Keratinocyte (primary cell): ENCODE results near the gene OPTC. TPM values are rescaled to one million over a fixed set of nuclear protein-coding genes. Genes with fewer than 3 reads are reported as not detected.

Experiments
- DNase-seq: peaks from one replicate; pipeline ENCODE4 v3.0.0-alpha.2; 2011; ENCODE audit warnings: low read depth, missing footprints, low spot score
- FAIRE-seq: peaks from 2 replicates; lab custom pipeline; 2011; peaks lifted over from hg19 to GRCh38; lab: Jason Lieb, UNC
- H2AFZ ChIP-seq: 2 replicates; pipeline ENCODE4 v1.6.0; 2012; ENCODE audit warnings: low read length, control low read depth, inconsistent platforms; ENCODE audit not compliant: control insufficient read depth
- H3K27ac ChIP-seq: 2 replicates; pipeline ENCODE4 v1.5.1; 2011; ENCODE audit warnings: low read length; ENCODE audit not compliant: control insufficient read depth, insufficient read depth
- H3K27me3 ChIP-seq: 3 replicates; pipeline ENCODE4 v1.6.0; 2011; ENCODE audit warnings: low read length; ENCODE audit not compliant: control insufficient read depth, insufficient read depth; ENCODE audit errors: extremely low read depth
- H3K36me3 ChIP-seq, 2 experiments: 2 replicates in 1 of 2; 3 replicates in 1 of 2; pipeline ENCODE4 v1.5.1; 2011; ENCODE audit warnings: low read length in 2 of 2, mild to moderate bottlenecking in 1 of 2; ENCODE audit not compliant: control insufficient read depth in 2 of 2, insufficient read depth in 2 of 2; ENCODE audit errors: extremely low read depth in 1 of 2
- H3K4me1 ChIP-seq: 3 replicates; pipeline ENCODE4 v1.5.1; 2011; ENCODE audit warnings: low read length; ENCODE audit not compliant: control insufficient read depth, insufficient read depth; ENCODE audit errors: extremely low read depth
- H3K4me2 ChIP-seq: 3 replicates; pipeline ENCODE4 v1.6.0; 2011; ENCODE audit warnings: low read depth, low read length; ENCODE audit not compliant: control insufficient read depth, insufficient read depth; ENCODE audit errors: extremely low read depth
- H3K4me3 ChIP-seq, 3 experiments: fragments of 200-600 bp in 1 of 3; sonication (generic) in 1 of 3; 2 replicates in 2 of 3; 3 replicates in 1 of 3; pipeline ENCODE4 v1.5.1; 2011 to 2016; ENCODE audit warnings: low read length in 3 of 3, mild to moderate bottlenecking in 3 of 3, control low read depth in 2 of 3, inconsistent platforms in 1 of 3, low read depth in 1 of 3, mixed read lengths in 1 of 3, mixed run types in 1 of 3, moderate library complexity in 1 of 3; ENCODE audit not compliant: control insufficient read depth in 2 of 3, insufficient read depth in 2 of 3; ENCODE audit errors: extremely low read depth in 1 of 3
- H3K79me2 ChIP-seq: 2 replicates; pipeline ENCODE4 v1.6.0; 2012; ENCODE audit warnings: low read length; ENCODE audit not compliant: control insufficient read depth, insufficient read depth
- H3K9ac ChIP-seq: 3 replicates; pipeline ENCODE4 v1.6.0; 2011; ENCODE audit warnings: low read length; ENCODE audit not compliant: control insufficient read depth, insufficient read depth; ENCODE audit errors: extremely low read depth
- H3K9me1 ChIP-seq: 3 replicates; pipeline ENCODE4 v1.6.0; 2011; ENCODE audit warnings: low read length; ENCODE audit not compliant: control insufficient read depth, insufficient read depth; ENCODE audit errors: extremely low read depth
- H3K9me3 ChIP-seq: 2 replicates; pipeline ENCODE4 v1.5.1; 2012; ENCODE audit warnings: low read depth, low read length; ENCODE audit not compliant: control insufficient read depth
- H4K20me1 ChIP-seq: 3 replicates; pipeline ENCODE4 v1.6.0; 2011; ENCODE audit warnings: low read length; ENCODE audit not compliant: control insufficient read depth, insufficient read depth; ENCODE audit errors: extremely low read depth
- CTCF ChIP-seq, 3 experiments: IDR thresholded peaks in 1 of 3; conservative IDR thresholded peaks in 1 of 3; optimal IDR thresholded peaks in 1 of 3; 2 replicates in 2 of 3; 3 replicates in 1 of 3; pipeline versions ENCODE3 to v1.5.1; 2011; ENCODE audit warnings: low read length in 3 of 3, mild to moderate bottlenecking in 3 of 3, moderate library complexity in 2 of 3, control low read depth in 1 of 3, inconsistent platforms in 1 of 3; ENCODE audit not compliant: insufficient read depth in 2 of 3; ENCODE audit errors: extremely low read depth in 1 of 3
- EZH2 ChIP-seq: IDR thresholded peaks from one replicate; pipeline ENCODE4 v1.6.1; 2012; ENCODE audit warnings: inconsistent platforms, mild to moderate bottlenecking, low read length, moderate library complexity
- dilution Hi-C: fragments of 300-500 bp; cut with MboI; formaldehyde crosslinking; loops from one replicate; pipeline ENCODE4 v1.7.0; 2020; ENCODE audit warnings: low sequenced_read_pairs; ENCODE audit not compliant: extremely low pct_ligation_motif_present
- polyA plus RNA-seq, 5 experiments: library from polyadenylated mRNA; depleted of rRNA in 3 of 5; stranded (reverse) in 3 of 5; stranded (forward) in 1 of 5; unstranded in 1 of 5; fragments of >200 nt; gene quantifications; 1 replicate in 1 of 5; 2 replicates in 3 of 5; 3 replicates in 1 of 5; pipeline versions ENCODE4 v1.2.1 to v1.2.3, GENCODE V29; 2011 to 2012; ENCODE audit warnings: missing spikeins in 2 of 5, low read depth in 1 of 5, low replicate concordance in 1 of 5

Gene OPTC
- polyA plus RNA-seq, 1 donor (not counting 4 experiments of a cell fraction or from before 2014, with no cell fraction given) = not detected

DNA sequence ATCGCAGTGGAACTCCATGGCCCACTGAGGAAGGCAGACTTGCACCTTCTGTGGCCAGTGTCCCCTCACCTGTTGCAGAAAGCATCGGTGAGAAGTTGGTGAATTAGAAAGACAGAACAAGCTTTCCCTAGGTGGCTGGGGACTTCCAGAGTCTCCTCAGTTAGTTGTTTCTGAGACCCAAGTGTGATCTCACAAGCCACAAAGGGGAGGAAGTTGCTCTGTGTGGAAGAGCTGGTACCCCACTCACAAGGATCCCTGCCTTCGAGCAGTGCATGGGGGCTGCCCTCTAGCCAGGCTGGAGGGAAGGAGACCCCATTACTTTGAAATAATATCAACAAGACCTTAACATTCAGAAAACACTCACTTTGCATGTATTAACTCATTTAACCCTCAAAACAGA is 16.2 kb upstream of the OPTC start:
- Histone ChIP-seq H3K79me2 (no peaks in the 10 kb centered on the region), H3K9me1 (no peaks in the 10 kb centered on the region), H3K27ac (no peak overlapping the region), H3K4me1 (peaks cover 23% of the 10 kb centered on the region), H3K4me3 (no peak overlapping the region), H3K36me3 (no peaks in the 10 kb centered on the region), H3K9ac (no peak overlapping the region), H4K20me1 (no peaks in the 10 kb centered on the region), H3K27me3 (peaks cover 2% of the 10 kb centered on the region), H3K9me3 (no peaks in the 10 kb centered on the region), H3K4me2 (no peak overlapping the region), H2AFZ (no peak overlapping the region)
- no peak for TF ChIP-seq EZH2
- TF ChIP-seq CTCF (optimal IDR thresholded peaks at IDR 0.05 in 1 of 3, IDR thresholded peaks at IDR 0.05 in 1 of 3, conservative IDR thresholded peaks at IDR 0.05 in 1 of 3; ENCODE audit: extremely low read depth in 1 of 3, insufficient read depth in 2 of 3, low read length in 3 of 3) = no peak
- dilution Hi-C loops = no loop called here
- FAIRE-seq (no peak), DNase-seq (no peak)

DNA sequence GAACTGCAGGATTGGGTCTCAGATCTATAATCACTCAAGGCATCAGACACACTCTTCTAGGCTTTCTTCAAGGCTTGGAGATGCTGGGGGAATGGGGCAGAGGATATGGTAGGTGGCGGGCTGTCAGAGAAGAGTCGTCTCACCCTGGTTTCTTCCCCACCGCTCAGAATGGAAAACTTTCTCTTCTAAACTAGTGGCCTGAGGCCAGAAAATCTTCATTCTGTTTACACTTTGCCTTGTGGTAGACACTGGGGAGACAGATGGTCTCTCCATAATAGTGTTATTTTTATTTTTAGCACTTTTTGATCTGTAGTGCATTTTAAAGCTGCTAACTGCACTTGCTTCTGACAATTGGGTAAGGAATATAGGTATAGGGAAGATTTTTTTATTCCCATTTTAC is 15.7 kb upstream of the OPTC start:
- dilution Hi-C loops = no loop called here
- Histone ChIP-seq H3K9me3 (no peaks in the 10 kb centered on the region), H3K36me3 (no peaks in the 10 kb centered on the region), H3K4me3 (no peak overlapping the region), H3K27ac (no peak overlapping the region), H3K79me2 (no peaks in the 10 kb centered on the region), H3K4me2 (no peak overlapping the region), H3K27me3 (no peaks in the 10 kb centered on the region), H4K20me1 (no peaks in the 10 kb centered on the region), H2AFZ (no peak overlapping the region), H3K4me1 (peaks cover 23% of the 10 kb centered on the region), H3K9me1 (no peaks in the 10 kb centered on the region), H3K9ac (no peak overlapping the region)
- no peak for FAIRE-seq
- no peak for DNase-seq
- no peak for TF ChIP-seq CTCF (optimal IDR thresholded peaks at IDR 0.05 in 1 of 3, IDR thresholded peaks at IDR 0.05 in 1 of 3, conservative IDR thresholded peaks at IDR 0.05 in 1 of 3; ENCODE audit: extremely low read depth in 1 of 3, insufficient read depth in 2 of 3, low read length in 3 of 3)
- no peak for TF ChIP-seq EZH2
